Suprapubic skin (tissue), 4 donors: Measurements from ENCODE around the gene RNF41. TPM values are rescaled to one million over a fixed set of nuclear protein-coding genes. Genes with fewer than 3 reads are reported as not detected.

ENCODE experiments used
- DNase-seq, 2 donors: peaks; one replicate each; pipeline ENCODE4 v3.0.0-alpha.2; 2019; ENCODE audit warnings: low spot score in 2 of 2
- H3K27ac ChIP-seq: fragments of 200-600 bp; sonication (generic); one replicate; pipeline ENCODE4 v1.5.1; 2019
- H3K27me3 ChIP-seq: fragments of 200-600 bp; sonication (generic); one replicate; pipeline ENCODE4 v1.5.1; 2019
- H3K36me3 ChIP-seq: fragments of 200-600 bp; sonication (generic); one replicate; pipeline ENCODE4 v1.5.1; 2019
- H3K4me1 ChIP-seq: fragments of 200-600 bp; sonication (generic); one replicate; pipeline ENCODE4 v1.5.1; 2019
- H3K4me3 ChIP-seq: fragments of 200-600 bp; sonication (generic); one replicate; pipeline ENCODE4 v1.5.1; 2019; ENCODE audit warnings: mild to moderate bottlenecking
- H3K9me3 ChIP-seq: fragments of 200-600 bp; sonication (generic); one replicate; pipeline ENCODE4 v1.5.1; 2019
- CTCF ChIP-seq, 2 donors: fragments of 200-600 bp in 1 of 2; fragments of 450-650 bp in 1 of 2; sonication (generic) in 1 of 2; IDR thresholded peaks; one replicate each; pipeline ENCODE4 v1.5.1; 2016 to 2019; ENCODE audit warnings: antibody characterized with exemption in 2 of 2, mild to moderate bottlenecking in 1 of 2, moderate library complexity in 1 of 2
- EP300 ChIP-seq: sonication (generic); formaldehyde crosslinking; IDR thresholded peaks from one replicate; pipeline ENCODE4 v1.6.1; 2017; ENCODE audit warnings: antibody characterized with exemption
- POLR2A ChIP-seq, 2 donors: fragments of 450-650 bp; IDR thresholded peaks; one replicate each; pipeline ENCODE4 v1.6.1; 2017; ENCODE audit warnings: antibody characterized with exemption in 2 of 2, mild to moderate bottlenecking in 2 of 2, moderate library complexity in 2 of 2
- POLR2AphosphoS5 ChIP-seq, 3 donors: sonication (generic); formaldehyde crosslinking; IDR thresholded peaks; one replicate each; pipeline ENCODE4 v1.6.1; 2017; ENCODE audit warnings: antibody characterized with exemption in 3 of 3
- WGBS: methylation state at CpG from one replicate; pipeline ENCODE4 v1.1.5; 2018; 5-methylcytosine and 5-hydroxymethylcytosine counted together
- total RNA-seq, 4 donors: library from RNA; depleted of rRNA; stranded (reverse); fragments of >200 nt; gene quantifications; one replicate each; pipeline ENCODE4 v1.1.0, GENCODE V29; 2016

The RNF41 gene
- total RNA-seq, 4 donors from 2014 or later: 28.4 to 60.6 (median 35.8) TPM

GRCh38 chr12:56224954-56225353, 3.2 kb upstream of the RNF41 start:
- WGBS: 64% methylated on average over 11 of the region's 11 CpGs
- TF ChIP-seq EP300 (no peak), CTCF (IDR thresholded peaks at IDR 0.05) (no peak)
- no peaks in the 10 kb centered on the region for H3K27me3 ChIP-seq
- no peak overlapping the region for H3K27ac ChIP-seq
- no peak for DNase-seq
- no peaks in the 10 kb centered on the region for H3K9me3 ChIP-seq
- peaks cover 21% of the 10 kb centered on the region for H3K36me3 ChIP-seq
- H3K4me1 ChIP-seq: peaks cover 37% of the 10 kb centered on the region
- peak overlapping the region; percentile 75 for H3K4me3 ChIP-seq

GRCh38 chr12:56224102-56224701, 2.5 kb upstream of the RNF41 start, which contains the start of gene NABP2:
Gene NABP2, plus strand, starts transcription at chr12:56224342. Its CDS starts 515 bp downstream, at chr12:56224857.
- Histone ChIP-seq H3K36me3 (peaks cover 17% of the 10 kb centered on the region), H3K27me3 (no peaks in the 10 kb centered on the region), H3K4me3 (peak within 1 kb of the TSS; percentile 75), H3K9me3 (no peaks in the 10 kb centered on the region), H3K27ac (peak within 1 kb of the TSS; percentile 97), H3K4me1 (peaks cover 42% of the 10 kb centered on the region)
- WGBS: 1% methylated on average over 36 of the region's 41 CpGs
- DNase-seq: peak; percentile 99
- TF ChIP-seq POLR2AphosphoS5 (IDR thresholded peaks at IDR 0.05) (peak in 2 of 3 donors; percentile 25 to 73), EP300 (no peak), CTCF (IDR thresholded peaks at IDR 0.05) (peak; percentile 72 to 93)

DNA sequence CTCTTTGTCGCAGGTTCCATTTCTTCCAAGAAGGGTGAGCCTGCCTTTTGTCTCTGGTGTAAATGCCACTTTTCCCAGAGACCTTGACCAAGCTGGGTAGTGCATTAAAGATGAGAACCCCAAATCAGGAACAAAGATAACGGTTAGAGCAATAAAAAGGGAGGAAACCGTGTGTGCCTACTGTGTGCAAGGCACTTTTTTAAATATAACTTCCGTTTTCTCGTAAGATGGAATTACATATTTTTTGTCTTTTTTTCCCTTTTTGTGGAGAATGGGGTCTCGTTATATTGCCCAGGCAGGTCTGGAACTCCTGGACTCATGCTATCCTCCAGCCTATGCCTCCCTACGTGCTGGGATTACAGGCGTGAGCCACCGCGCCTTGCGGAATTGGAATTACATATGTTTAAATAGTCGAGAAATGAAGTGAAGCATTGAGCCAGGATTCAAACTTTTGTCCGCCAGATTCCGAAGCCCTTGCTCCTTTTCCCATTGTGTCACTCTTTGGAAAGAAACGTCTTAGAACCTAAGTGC, 1.9 kb upstream of the RNF41 start:
- Histone ChIP-seq H3K27ac (peak overlapping the region; percentile 83), H3K4me1 (peaks cover 42% of the 10 kb centered on the region), H3K36me3 (peaks cover 13% of the 10 kb centered on the region), H3K27me3 (no peaks in the 10 kb centered on the region), H3K9me3 (no peaks in the 10 kb centered on the region), H3K4me3 (peak overlapping the region; percentile 75)
- DNase-seq: no peak
- WGBS: 23% methylated on average over 15 of the region's 15 CpGs
- TF ChIP-seq POLR2A (IDR thresholded peaks at IDR 0.05): no peak
- no peak for TF ChIP-seq EP300
- TF ChIP-seq POLR2AphosphoS5 (IDR thresholded peaks at IDR 0.05): no peak
- TF ChIP-seq CTCF (IDR thresholded peaks at IDR 0.05): no peak

DNA sequence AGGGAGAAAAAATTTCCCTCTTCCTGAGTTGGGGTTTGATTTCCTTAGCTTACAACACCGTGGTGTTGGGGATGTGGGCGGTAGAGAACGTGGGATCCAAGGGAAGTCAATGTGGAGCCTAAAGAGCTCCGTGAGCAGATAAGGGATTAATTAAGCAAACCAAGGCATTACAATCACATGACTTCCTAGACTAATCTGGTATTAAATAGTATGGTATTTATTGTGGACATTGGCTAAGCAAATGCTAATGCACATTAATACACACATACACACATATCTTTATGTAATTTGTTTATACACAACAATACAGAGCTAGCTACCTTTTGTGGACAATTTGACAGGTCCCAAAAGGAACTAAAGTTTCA, 791 bp upstream of the RNF41 start:
- H3K27me3 ChIP-seq: no peaks in the 10 kb centered on the region
- H3K27ac ChIP-seq: peak overlapping the region; percentile 97
- peaks cover 4% of the 10 kb centered on the region for H3K36me3 ChIP-seq
- peak overlapping the region; percentile 85 for H3K4me3 ChIP-seq
- DNase-seq: no peak
- WGBS: 9% methylated on average over 4 of the region's 4 CpGs
- TF ChIP-seq POLR2A (IDR thresholded peaks at IDR 0.05): no peak
- no peak for TF ChIP-seq CTCF (IDR thresholded peaks at IDR 0.05)
- no peak for TF ChIP-seq EP300
- no peak for TF ChIP-seq POLR2AphosphoS5 (IDR thresholded peaks at IDR 0.05)
- no peaks in the 10 kb centered on the region for H3K9me3 ChIP-seq
- H3K4me1 ChIP-seq: peaks cover 42% of the 10 kb centered on the region

DNA sequence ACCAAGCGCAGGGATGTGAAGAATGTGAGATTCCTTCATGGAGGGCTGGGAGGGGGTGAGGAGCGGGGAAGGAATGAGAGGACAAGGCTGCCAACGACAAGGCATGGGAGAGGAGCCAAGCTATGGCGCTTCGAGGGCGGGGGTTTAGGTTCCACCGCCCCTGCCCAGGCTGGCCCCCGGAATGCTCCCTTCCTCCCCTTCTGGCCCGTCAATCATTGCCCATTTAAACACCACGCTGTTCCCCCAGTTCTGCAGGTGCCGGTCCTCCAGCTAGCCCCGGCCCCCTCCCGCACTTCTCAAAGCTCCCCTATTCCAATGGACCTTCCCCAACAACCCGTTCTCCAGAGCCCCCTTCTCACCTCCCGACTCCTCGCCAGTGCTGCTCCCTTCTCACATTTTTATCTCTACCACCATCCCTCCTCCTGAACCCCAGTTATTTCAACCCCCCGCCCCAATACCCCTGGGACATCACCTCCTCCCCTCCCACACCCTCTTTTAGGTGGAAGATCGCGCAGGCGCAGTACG, 428 bp downstream of the RNF41 start:
- peak in 1 of 2 donors; percentile 86 for DNase-seq
- H3K4me3 ChIP-seq: peak overlapping the region; percentile 85
- no peaks in the 10 kb centered on the region for H3K27me3 ChIP-seq
- TF ChIP-seq CTCF (IDR thresholded peaks at IDR 0.05): no peak
- TF ChIP-seq POLR2AphosphoS5 (IDR thresholded peaks at IDR 0.05): no peak
- no peak for TF ChIP-seq POLR2A (IDR thresholded peaks at IDR 0.05)
- TF ChIP-seq EP300: no peak
- peak overlapping the region; percentile 97 for H3K27ac ChIP-seq
- peaks cover 42% of the 10 kb centered on the region for H3K4me1 ChIP-seq
- no peaks in the 10 kb centered on the region for H3K9me3 ChIP-seq
- peaks cover 4% of the 10 kb centered on the region for H3K36me3 ChIP-seq
- under 1% methylated on average over 21 of the region's 21 CpGs for WGBS
